Measurements from ENCODE around the gene C9orf152.
A peak's percentile ranks its signal among the peaks of the same experiment; 100 is the strongest.
"Not testable (repeated sequence)": the region's sequence is repeated elsewhere in the genome, so short reads cannot be mapped to it uniquely, and the experiment has no call there.

The C9orf152 gene, protein sequence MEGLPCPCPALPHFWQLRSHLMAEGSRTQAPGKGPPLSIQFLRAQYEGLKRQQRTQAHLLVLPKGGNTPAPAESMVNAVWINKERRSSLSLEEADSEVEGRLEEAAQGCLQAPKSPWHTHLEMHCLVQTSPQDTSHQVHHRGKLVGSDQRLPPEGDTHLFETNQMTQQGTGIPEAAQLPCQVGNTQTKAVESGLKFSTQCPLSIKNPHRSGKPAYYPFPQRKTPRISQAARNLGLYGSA

DNA sequence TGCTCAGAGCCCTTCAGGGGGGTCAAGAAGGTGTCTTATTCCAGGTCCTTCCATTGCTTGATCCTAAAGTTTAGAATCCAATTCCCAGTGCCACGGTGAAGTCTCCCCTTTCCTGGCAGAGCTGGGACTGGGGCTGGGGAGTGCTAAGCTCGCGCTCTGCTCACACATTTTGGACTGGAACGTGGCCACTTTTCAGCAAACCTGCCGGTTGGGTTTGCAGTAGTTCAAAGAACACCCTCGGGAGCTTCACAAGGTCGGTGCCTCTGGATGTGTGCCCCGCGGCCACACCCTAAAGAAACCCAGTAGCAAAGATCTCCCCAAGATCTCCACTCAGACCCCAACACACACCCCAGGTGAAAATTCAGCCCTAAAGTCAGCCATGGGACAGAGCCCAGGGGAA is at the start of gene C9orf152:
C9orf152 (minus strand) TSS at position 129 of the 400 bp plus-strand sequence. CDS start 580 bp downstream, outside the sequence.
- no peak for DNase-seq

DNA sequence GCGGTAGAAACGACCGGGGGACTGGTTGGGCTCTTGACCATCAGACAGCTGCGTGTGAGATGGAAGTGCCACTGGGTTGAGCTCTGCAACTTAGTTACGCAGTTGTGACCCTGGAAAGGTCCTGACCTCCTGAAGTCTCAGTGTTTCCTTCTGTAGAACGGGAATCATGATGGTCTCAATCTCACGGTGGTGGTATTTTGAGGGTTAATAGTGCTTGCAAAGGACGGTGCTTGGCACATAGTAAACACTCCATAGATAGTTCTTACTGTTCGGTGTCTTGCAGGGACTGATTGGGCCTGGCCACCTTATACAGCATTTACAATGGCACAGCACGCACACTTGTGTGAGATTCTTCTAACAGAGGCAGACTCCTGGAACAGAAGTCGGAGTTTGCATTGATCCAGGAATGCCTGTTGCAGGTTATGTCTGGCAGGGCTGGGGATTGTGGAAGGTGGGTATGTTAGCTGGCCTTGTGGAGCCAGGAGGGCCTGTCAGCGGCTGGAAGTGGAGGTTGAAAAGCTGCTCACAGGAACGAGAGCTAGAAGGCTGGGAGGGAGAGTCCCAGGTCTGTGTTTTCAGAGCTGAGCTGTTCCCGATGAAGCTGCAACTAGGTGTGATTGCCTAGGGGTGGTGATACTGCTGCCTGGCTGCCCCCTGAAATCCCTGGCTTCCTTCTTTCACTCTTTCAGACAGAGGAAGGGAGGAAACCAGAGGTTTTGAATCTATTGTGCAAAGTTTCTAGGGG is 49.3 kb upstream of the C9orf152 start:
- no peak for DNase-seq

DNA sequence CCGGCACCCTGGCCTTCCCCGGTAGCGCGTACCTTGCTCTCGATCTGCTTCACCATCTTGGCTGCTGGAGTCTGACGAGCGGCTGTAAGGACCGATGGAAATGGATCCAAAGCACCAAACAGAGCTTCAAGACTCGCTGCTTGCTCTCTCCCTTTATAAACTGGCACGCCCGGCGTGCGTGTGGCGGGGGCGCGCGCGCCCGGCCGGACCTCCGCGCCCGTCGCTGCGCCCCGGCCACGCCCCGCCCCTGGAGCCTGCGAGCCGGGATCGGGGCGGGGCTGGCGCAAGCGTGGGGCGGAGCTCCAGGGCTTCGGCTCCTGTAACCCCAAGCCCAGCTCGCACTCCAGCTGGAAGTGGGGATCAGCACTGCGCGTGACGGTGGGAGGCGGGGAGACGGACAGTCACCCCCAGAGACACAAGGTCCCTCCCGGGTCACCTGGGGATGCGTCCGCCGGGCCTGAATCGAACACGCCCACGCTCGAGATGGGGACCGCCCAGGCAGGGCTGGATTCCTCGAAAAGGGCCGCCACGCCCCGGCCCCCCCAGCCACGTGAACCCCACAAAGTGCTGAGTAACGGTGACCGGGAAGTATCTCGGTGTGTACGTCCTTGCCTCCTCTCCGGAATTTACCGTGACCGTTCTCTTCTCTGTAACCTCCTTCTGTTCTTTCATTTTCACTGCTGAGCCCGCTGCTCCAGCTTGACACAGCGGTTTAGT is 48.6 kb upstream of the C9orf152 start, which contains the start of gene TXN:
TXN (minus strand) TSS at position 128 of the 717 bp plus-strand sequence; CDS start at position 56, 72 bp downstream.
- peak; percentile 80 for DNase-seq

GRCh38 chr9:110255463-110256379 is 47.8 kb upstream of the C9orf152 start:
- no peak for DNase-seq

GRCh38 chr9:110255034-110255462 is 47.1 kb upstream of the C9orf152 start:
- no peak for DNase-seq

DNA sequence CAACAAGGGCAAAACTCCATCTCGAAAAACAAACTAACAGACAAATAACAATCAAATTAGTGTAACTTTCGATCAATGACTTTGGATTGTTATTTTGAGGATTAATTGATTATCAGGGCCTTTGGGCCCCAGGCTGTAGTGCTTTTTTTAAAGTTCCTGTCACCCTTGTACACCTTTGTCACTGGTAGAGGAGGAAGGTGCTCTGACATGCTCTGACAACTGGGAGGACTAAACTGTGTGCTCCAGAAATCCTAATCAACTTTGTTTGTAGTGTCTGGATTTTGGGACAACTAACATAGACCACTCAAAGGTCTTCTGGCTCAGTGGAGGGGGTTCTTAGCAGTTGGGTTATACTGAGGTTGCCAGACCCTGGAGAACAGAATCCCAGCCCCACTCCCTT is 46.5 kb upstream of the C9orf152 start:
- no peak for DNase-seq

- no peak for DNase-seq
These were observed 44.7 kb upstream of the C9orf152 start for GRCh38 chr9:110252509-110253139.

DNA sequence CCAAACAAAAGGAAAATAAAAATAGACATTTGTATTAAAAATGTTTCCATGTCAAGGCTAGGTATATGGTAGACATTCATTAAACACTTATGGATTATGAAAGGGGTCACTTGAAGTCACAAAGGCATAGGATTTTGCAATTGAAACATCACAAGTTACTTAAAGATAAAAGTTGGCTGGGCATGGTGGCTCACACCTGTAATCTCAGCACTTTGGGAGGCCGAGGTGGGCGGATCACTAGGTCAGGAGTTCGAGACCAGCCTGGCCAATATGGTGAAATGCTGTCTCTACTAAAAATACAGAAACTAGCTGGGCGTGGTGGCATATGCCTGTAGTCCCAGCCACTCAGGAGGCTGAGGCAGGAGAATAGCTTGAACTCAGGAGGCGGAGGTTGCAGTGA is 43.8 kb upstream of the C9orf152 start:
- DNase-seq, result not testable (repeated sequence)

DNA sequence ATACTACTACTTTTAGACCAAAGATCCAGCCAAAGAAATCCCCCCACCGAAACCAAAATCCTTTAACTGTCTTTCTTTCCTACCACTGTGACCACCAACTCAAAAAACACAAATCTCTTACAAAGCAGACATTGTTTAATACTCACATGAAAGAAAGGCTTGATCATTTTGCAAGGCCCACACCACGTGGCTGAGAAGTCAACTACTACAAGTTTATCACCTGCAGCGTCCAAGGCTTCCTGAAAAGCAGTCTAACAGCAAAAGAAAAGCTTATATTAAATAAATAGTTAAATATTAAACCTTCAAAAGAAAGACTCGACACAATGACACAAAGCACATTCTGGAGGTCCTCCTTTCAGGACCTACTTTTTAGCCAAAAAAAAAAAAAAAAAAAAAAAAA is 43.3 kb upstream of the C9orf152 start:
- DNase-seq, result no peak

- DNase-seq, result no peak
These were observed 41.6 kb upstream of the C9orf152 start for GRCh38 chr9:110249603-110250002.

GRCh38 chr9:110248361-110248760 is 40.4 kb upstream of the C9orf152 start:
- no peak for DNase-seq

DNA sequence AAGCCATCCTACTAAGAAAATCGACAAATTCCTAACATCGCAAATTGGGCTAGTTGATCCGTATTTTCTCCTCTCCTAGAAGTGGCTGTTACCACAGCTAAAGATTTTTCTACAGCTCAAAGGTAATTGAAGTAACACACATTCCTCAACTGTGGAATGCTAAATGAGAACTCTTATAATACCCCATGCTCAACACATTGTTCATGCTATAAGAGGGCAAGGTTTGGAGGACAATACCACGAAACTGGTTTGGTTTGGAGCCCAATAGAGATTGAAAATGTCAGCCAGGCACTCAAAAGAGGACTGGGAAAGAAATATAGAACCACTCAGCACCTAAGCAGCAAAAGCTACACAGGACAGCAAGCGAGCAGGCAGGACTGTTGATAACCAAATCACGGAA is 38.3 kb upstream of the C9orf152 start:
- DNase-seq, result no peak

DNA sequence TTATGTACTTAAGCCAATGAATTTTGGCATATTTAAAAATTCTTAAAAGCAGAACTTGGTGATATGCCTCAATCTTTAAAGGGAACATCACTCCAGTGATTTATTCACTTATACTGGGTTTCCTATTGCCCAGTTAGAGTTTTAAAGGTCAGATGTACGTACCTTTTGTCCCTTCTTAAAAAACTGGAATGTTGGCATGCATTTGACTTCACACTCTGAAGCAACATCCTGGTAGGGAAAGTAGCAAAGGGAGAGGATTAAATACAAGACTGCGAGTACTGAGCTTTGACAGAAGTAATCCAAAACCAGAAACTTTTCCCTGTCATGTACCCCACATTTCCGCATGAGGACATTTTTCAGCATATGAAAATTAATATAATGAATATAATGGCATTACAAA is 36.7 kb upstream of the C9orf152 start:
- DNase-seq, result no peak

- DNase-seq, result no peak
These were observed 33.9 kb upstream of the C9orf152 start for GRCh38 chr9:110241858-110242321.

DNA sequence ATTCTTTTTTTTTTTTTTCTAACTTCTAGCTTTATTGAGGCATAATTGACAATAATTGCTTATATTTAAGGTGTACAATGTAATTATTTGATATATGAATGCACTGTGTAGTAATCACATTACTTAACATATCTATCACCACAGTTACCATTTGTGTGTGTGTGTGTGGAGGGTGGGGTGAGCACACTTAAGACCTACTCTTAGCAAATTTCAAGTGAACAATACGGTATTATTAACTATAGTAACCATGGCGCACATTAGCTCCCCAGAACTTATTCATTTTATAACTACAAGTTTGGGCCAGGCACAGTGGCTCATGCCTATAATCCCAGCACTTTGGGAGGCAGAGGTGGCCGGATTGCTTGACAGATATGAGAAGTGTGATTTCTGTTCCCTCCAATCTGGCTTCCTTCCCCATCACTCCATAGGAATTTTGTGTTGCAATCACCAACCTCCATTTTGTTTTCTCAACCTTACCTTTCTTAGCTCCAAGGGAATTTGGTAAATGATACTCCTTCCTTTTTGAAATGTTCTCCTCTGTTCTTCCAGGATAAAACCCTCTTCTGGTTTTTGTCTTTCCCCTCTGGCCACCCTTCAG is 33.4 kb upstream of the C9orf152 start:
- no peak for DNase-seq

DNA sequence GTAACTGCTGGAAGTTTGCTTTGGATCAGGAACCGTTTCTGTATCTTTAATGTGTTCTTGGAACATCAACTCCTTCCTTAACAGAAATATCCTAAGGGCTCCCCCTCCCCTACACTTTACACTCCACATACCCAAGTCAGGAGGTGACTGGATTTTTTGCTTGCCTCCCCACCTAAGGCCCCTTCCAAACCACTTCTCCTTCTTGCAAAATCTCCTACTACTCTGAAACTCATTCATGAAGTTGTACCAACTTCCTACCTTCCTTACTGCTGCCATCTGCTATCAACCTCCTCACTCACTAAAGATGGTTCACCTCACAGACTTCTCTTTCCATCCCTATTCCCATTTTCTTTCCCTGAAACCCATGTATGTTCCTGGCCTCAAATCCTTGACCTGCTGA is 32.2 kb upstream of the C9orf152 start:
- no peak for DNase-seq

- no peak for DNase-seq
These were observed 20.4 kb upstream of the C9orf152 start for GRCh38 chr9:110228321-110228720.

GRCh38 chr9:110224583-110224982 is 16.6 kb upstream of the C9orf152 start:
- DNase-seq, result no peak

DNA sequence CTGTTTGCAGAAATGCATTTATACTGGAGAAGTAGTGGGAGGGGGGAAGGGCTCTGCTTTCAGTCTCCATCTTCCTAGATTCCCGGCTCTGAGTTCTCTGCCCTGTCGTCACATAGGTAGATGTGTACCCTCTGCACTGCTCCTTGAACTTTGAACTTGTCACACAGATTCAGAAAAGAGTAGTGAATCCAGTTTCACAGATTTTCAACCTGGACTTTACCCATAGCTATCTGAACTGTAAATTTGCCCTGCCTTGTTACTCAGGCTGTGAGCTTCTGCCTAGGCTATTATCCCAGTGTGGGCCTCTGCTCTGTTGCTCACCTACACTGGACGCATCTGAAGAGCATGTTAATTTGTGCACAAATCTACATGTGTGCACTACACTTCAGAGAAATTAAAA is 12.8 kb upstream of the C9orf152 start:
- no peak for DNase-seq

GRCh38 chr9:110217656-110218099 is 9.7 kb upstream of the C9orf152 start:
- no peak for DNase-seq

GRCh38 chr9:110214586-110215355 is 6.8 kb upstream of the C9orf152 start:
- DNase-seq, result no peak
